AG09319 (cell line): ENCODE results near the gene CUL7.
"Not testable (repeated sequence)": the region's sequence is repeated elsewhere in the genome, so short reads cannot be mapped to it uniquely, and the experiment has no call there.

ENCODE experiments used
- DNase-seq: peaks from one replicate; pipeline ENCODE4 v3.0.0-alpha.2; 2010; ENCODE audit warnings: low read depth; ENCODE audit errors: extremely low read depth
- TF ChIP-seq, protein P1 (sequence below): IDR thresholded peaks from 2 replicates; pipeline ENCODE4 v1.5.1; 2011; ENCODE audit warnings: low read depth, mild to moderate bottlenecking, inconsistent platforms, low read length, moderate library complexity

Gene CUL7

DNA sequence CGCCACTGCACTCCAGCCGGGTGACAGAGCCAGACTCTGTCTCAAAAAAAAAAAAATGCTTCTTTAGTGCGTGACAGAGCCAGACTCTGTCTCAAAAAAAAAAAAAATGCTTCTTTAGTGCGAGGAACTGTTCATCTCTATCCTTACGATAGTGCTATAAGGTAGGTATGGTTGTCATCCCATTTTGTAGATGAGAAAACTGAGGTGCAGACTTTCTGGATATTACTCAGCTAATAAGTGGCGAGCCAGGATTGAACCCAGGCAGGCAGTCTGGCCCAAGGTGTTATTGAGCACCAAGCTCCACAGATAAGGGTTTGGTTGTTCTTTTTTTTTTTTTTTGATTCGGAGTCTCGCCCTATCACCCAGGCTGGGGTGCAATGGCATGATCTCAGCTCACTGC, 51.8 kb downstream of the CUL7 start:
- TF ChIP-seq, protein P1, sequence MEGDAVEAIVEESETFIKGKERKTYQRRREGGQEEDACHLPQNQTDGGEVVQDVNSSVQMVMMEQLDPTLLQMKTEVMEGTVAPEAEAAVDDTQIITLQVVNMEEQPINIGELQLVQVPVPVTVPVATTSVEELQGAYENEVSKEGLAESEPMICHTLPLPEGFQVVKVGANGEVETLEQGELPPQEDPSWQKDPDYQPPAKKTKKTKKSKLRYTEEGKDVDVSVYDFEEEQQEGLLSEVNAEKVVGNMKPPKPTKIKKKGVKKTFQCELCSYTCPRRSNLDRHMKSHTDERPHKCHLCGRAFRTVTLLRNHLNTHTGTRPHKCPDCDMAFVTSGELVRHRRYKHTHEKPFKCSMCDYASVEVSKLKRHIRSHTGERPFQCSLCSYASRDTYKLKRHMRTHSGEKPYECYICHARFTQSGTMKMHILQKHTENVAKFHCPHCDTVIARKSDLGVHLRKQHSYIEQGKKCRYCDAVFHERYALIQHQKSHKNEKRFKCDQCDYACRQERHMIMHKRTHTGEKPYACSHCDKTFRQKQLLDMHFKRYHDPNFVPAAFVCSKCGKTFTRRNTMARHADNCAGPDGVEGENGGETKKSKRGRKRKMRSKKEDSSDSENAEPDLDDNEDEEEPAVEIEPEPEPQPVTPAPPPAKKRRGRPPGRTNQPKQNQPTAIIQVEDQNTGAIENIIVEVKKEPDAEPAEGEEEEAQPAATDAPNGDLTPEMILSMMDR: no peak
- no peak for DNase-seq

DNA sequence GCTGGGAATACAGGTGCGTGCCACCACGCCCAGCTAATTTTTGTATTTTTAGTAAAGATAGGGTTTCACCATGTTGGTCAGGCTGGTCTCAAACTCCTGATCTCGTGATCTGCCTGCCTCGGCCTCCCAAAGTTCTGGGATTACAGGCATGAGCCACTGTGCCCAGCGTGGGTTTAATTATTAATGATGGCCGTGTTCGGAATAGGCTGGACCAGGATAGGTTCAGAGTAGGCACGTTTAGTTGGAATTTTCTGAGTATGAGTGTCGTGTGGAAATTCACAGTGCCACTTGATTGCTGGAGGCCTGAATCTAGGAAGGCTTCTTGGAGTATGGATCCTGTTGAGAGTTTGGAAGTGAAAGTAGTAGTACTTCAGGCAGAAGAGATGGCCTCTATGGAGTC, 55.4 kb downstream of the CUL7 start:
- not testable (repeated sequence) for DNase-seq

DNA sequence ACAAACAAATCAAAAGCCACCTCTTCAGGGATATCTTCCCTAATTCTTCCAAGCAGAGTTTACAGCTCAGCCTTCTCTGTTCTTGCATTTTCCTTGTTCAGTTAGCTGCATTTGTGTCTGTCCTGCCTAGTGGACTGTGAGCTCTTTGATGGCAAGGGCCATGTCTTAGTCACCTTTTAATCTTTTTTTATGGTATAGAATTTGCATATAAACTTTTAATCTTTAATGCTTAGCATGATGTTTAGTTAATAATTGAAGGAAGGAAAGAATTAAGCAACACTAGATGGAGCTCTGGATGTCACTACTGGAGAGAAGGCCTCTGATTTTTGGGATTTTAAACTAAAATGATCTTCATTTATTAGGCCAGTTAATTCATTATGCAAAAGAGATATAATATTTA, 57.1 kb downstream of the CUL7 start:
- DNase-seq: no peak

DNA sequence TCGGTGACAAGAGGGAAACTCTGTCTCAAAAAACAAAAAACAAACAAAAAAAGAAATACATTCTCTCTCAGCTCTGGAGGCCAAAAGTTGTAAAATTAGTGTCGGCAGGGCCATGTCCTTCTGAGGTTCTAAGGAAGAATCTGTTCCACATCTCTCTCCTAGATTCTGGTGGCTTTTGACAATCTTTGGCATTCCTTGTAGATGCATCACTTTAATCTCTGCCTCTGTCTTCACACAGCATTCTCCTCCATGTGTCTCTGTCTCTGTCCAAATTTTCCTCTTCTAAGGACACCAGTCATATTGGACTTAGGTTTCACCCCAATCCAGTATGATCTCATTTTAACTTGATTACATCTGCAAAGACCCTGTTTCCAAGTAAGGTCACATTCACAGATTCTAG, 60.2 kb downstream of the CUL7 start:
- TF ChIP-seq, protein P1: no peak
- no peak for DNase-seq

More for the DNA sequence above, 57.1 kb downstream of the CUL7 start:
- TF ChIP-seq, protein P1: no peak

DNA sequence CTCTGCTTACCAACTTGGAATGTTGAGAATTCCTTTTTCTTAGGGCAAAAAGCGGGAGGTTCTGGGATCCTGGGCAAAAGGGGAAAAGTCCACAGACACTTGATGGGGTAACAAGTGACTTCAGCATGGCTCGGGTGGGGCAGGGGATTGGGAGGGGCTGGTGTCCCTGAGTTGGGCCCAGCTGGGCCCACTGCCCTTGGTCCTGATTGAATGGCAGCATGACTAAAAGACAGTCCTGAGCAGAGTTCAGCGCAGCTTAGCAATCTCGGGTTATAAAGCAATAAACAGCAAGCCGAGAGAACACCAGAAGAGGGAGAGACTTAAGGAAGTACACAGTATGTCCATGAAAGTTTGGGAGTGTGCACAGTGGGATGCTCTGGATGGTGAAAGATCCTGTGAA, 63.7 kb downstream of the CUL7 start:
- TF ChIP-seq, protein P1: no peak
- no peak for DNase-seq

DNA sequence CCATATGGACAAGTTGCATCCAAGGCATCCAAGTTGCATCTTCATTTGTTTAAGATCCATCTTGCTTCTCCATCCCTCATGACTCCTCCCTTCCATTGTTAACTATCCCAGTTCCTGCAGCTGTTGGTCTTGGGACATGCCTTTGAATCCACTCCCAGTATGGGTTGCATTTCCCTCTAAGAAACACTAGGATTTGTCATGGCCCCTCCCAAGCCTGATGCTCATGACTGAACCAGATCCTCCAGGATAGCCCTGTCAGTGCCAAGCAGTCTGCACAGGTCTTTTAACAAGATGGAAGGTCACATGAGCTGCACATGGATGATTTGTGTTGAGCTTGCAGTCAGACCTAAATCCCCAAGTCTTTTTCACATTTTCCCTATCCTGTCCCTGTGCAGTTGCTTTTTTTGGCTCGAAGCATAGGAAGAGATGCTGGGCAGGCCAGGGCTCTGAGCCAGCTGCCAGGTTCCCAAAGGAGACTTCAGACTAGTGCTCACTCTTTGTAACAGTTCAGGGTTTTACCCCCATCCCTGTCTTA, 65.1 kb downstream of the CUL7 start:
- DNase-seq: no peak
- TF ChIP-seq, protein P1: no peak
